Stimulated activated CD8-positive, alpha-beta memory T cell treated with anti-CD3 and anti-CD28 coated beads, Interleukin-15, amount 100 ng/mL, for 48 hours (primary cell): ENCODE results near the gene SLMAP.

Source experiments
- DNase-seq, 2 donors: peaks; one replicate each; pipeline ENCODE4 v3.0.0-alpha.2; 2020; ENCODE audit warnings: low read depth in 2 of 2

The SLMAP gene

DNA sequence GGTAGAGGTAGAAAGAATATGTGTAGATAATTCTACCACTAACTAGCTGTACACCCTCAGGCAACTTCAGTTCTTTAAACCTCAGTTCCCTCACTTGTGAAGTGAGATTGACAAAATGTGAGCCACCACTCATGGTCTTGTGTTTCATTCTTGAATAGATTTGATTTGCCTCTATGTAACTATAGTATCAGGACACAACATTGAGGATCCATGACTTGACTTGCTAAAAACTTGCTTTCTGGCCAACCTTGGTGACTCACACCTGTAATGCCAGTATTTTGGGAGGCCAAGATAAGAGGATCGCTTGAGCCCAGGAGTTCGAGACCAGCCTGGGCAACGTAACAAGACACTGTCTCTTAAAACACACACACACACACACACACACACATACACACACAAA is 136.3 kb downstream of the SLMAP start:
- DNase-seq = no peak

DNA sequence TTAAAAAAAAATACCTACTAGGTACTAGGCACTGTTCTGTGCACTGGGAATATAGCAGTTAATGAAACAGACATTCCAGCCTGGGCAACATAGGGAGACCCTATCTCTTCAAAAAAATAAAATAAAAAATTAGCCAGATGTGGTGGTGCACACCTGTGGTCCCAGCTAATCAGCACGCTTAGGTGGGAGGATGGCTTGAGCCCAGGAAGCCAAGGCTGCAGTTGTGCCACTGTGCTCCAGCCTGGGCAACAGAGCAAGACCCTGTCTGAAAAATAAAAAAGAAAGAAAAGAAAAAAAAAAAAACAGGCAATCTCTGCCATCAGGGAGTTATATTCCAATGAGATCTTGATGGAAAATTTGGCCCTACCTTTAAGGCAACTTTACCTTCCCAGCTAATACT is 137.0 kb downstream of the SLMAP start:
- DNase-seq = no peak

DNA sequence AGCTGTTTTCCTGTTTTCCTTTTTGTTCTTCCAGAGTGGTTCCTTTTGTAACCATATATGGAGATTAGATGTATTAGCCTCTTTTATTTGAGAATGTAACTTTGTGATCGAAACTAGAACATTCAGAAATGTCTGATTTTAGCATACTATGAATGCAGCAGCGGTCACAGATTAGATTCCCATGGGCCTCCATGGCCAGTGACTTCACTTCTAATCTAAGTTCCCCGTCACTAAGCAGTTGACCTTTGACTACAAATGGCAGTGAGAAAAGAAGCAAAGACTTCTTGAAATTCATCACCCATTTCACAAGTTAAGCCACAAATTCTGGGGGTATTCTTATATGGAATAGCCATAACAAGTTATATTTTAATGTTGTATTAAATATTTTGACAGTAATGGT is 137.6 kb downstream of the SLMAP start:
- no peak for DNase-seq

DNA sequence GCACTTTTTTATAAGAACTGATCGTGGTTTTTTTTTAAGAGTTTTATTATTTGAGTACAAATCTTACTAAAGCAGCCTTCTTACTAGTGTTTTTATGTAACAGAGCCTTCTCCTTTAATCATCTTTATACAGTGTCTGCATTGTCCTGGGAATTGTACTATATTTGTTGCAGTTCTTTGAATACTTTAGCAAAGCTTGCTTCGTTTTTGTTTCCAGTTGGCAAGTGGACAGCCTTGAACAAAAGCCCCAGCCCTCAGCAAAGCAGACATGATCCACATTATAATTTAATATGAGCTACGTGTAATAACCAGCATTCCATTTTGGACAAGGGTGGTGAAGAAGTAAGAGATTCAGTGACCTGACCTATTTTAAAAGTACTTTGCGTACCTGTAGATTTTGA is 139.9 kb downstream of the SLMAP start:
- no peak for DNase-seq

DNA sequence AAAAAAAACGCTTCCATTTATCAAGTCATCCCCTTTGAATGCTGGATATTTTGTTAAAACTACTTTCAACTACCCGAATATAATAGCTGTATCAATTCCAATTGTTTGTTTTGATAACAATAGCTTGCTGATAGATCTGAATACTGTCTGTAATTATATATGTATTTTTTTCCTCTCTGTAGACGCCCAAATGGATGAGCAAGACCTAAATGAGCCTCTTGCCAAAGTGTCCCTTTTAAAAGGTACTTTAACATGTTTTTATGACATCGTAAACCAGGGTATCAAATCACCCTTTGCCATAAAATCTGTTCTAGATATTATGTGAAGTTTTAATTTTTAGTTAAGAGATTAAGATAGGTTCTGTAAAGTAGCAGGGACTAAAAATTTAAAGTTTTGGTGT is 140.6 kb downstream of the SLMAP start:
- DNase-seq = no peak

DNA sequence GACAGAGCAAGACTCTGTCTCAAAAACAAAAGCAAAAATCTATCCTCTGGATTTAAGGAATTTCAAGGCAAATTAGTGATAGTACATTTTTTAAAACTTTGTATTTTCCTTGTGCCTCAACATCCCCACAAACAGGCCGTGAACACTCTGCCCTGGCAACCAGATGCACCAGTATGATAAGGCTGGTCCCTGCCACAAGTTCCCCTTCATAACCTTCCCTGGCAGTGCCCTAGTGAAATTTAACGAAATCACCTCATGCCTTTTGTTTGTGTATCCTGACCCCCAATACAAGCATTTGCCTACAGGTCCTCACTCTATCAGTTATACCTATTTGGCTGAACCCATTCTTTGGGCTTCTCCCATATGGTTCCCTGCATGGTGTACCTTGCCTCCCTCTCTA is 144.7 kb downstream of the SLMAP start:
- no peak for DNase-seq

DNA sequence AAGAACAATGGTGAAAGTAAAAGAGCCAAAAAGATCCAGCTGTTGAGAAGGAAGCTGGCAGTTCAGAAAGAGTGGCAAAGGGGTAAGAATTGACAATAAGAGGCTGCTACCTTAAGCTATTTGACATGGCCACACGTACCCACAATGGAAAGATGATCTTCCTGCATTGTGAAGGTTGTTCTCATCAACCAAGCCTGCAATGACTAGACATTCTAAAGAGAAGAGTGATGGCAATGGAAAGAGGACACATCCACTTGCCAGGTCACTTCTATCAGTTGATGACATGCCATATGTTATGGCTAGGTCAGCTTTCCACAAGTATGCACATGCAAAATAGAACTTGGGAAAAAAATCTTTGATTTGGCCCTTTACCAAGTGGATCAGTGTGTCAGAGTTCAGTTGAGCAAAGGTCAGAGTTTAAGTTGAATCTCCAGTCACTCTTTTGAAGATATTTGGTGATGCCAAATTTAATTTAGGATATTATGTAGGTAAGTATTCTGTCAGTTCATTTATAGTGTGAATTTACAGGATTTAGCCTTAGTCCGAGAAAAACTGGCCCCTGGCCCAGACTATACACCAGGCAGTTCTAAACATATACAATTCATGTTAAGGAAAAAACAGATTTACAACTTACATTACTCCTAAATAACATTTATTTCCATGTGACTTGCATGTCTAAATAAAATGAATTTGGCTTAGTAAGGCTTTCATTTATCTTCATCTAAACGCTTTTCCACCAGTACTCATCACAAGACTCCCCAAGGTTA is 147.2 kb downstream of the SLMAP start:
- DNase-seq = no peak

DNA sequence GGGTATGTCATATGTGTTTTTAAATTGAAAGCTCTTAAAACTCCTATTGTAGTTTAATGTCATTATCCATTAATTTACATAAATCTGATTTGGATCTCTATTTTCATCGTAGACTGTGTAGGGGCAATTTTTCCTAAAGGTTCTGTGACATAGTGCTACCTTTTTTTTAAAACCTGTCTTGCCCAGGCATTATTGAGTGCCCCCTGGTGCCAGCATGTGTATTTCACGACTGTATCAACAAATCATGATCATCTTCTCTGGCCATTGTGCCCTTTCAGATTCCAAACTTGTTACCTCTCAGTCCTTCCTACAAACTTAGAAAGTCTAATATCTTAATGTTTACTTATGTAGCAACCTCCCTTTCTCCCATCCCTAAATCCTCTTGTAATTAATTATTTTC is 154.9 kb downstream of the SLMAP start:
- DNase-seq = no peak

DNA sequence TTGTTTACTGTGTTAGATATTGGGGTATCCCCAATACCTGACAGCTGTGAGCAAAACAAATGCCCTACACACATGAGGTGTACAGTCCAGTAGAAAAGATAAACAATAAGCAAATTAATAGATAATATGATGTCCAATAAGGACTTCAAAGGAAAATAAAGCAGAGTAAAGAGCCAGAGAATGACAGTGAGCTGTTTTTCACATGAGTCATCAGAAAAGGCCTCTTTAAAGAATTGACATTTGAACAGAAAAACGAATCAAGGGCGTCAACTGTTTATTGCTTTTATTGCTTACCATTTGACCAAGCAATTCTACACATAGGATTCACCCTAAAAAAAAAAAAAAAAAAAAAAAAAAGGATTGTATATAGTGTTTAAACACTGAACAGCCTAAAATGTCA is 155.5 kb downstream of the SLMAP start:
- DNase-seq = no peak

DNA sequence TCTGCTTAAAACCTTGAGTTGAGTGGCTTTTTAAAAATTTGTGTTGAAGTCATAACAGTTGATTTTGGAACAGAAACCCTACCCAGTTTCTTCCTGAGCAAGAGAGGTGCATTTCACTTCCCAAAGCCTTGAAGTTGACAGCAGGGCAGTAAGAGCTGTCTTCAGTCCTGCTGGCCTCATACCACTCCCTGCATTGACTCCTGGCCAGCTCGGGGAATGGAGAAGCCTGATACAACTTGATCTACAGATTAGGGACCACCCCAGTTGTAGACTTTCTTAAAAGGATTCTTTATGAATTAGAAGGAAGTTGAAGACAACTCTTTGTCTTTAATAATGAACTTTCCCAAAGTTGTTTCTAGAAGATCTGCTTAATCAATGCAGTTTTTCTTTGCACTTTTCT is 161.5 kb downstream of the SLMAP start:
- DNase-seq = no peak

DNA sequence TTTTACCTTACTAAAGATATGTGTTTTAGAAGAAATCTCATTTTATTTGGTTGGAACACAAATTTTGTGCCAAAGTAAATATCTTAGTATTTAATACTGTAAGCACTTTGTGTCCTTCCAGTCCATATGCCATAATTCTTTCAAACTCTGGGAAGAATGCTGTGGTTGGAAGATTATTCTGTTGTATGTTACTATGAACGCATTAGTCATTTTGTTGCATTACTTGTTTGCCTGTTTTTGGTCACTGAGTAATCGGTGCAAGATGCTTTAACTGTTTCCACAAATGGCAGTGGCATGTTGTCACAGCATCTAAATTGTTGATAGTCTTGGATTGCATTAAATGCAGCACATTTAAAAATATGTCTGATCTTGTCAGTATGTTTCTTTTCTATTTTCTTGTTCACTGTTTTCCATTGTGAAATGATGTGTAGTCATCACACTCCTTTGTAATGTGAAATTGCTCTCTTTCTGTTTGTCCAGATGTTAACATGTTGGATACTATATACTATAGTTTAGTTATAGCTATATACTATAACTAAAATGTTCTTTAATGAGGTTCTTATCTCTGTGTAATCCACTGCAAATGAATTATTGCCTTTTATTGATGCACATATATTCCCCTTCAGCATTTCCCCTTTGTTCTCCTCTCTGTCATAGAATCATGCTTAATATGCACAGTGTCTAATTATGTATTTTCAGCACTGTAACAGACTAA is 162.2 kb downstream of the SLMAP start:
- no peak for DNase-seq

DNA sequence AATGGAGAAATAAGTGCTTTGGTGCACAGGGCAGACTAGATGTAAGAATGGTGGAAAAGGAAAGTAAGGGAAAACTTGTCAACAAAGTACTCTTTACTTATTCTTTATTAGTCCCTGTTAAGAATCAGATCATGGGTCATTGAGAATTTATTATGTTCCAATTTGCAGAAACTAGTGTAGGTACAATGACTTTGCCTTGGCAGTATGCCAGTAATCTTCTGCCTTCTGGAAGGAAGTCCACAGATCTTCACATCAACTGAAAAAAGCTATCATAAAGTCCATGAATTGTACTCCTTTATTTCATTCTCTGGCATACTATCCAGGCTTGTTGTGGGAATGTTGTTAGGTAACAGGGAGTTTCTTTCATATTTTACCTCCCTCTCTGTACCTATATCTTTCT is 163.9 kb downstream of the SLMAP start:
- no peak for DNase-seq

DNA sequence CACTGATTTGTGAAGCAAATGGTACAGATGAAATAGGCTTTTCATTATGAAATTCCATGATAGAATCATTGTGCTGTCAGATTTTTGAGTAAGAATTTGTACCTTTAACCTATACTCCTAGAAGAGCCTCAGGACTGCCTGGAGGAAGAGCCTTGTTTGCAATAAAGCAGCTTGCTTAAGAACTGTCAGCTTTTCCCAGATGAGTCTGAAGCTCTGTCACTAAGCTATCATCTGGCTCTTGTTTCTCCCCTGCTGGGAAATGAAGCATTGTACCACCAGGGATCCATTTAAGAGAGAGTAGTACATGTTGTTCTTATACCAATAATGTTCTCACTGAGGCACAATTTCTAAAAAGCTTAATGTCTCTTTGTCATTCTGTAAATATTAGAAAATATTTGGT is 167.0 kb downstream of the SLMAP start:
- DNase-seq = no peak

DNA sequence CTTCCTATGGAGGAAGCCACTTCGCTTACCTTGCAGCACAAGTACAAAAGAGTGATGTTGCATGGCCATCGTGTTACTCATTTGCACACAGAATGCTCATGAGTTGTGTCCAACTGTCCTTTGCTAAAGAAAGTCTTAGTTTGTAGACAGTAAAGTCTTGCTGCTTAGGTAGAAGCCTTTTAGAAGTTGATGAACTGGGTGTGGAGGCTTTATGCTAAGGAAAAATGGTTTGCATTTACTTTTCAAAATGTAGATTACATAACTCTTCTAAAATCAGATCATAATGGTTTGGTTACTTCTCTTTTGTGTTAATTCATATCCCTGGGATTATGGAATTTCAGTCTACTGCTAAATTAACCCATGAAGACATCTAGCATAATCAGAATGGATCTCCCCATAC is 167.6 kb downstream of the SLMAP start:
- DNase-seq = no peak

DNA sequence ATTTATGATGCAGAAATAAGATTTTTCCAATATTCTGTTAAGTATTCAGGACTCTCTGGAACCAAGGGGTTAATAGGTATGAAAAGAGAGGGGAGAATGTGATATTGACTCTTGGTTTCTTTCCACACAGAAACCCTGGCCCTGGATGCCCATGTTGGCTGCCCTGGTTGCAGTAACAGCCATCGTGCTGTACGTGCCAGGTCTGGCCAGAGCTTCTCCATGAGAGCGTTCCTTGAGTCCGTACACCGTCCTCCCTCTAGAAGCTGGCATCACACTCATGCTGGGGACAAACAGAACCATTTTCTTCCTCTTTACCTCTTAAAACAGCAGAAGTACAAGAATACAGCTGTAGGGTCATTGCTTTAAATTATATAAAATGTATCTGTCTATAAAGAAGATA is 171.1 kb downstream of the SLMAP start:
- no peak for DNase-seq

DNA sequence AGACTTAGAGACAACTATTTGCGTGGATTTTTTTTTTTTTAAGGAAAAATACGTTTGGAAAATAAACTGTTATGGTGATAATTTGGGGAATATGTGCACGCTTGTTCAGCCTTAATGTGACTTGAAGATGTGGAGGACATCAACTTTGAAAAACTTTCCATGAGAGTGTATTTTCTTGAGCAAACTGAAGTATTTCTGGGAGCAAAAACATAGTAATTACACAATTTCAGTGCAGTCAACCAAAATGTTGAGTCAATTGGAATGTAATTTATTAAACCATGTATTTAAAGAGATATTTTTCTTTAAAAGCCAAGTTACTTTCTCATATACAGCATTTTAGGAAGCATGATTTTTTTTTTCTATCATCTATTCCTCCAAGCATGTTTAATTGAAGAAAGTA is 171.8 kb downstream of the SLMAP start:
- DNase-seq = no peak

DNA sequence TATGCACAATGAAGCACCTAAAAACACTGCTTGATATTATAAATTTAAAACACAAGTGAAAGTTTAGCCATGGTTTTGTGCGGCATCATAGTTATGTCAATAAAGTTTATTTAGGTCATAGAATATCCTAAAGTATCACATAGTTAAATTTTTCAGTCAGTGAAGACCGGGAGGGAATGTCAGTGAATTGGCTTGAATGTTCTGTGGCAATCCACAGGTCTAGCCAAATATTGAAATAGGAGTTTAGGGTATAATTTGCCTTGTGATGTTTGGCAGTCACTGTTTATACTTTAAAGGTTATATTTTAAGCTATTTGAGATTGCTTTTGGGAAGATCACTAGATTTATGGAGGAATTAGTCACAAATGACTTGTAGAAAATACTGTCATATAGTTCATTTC is 172.4 kb downstream of the SLMAP start:
- DNase-seq = no peak

DNA sequence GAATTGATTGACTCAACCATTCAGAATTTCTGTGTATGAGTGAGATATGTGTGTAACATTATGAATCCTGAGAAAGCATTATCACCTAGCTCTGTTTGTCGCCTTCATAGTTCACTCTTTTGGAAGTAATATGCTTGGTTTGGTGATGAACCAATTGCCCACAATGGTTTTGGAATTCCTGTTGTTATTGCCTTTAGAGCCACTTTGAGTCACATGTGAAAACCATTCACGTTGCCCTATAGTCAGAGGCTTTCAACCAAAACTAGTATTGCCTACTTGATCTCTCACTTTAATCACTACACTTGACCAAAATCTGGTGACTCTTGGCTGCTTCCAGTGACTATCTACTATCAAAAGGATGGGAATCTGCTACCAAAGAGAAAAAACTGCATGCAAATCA is 173.9 kb downstream of the SLMAP start:
- DNase-seq = no peak

DNA sequence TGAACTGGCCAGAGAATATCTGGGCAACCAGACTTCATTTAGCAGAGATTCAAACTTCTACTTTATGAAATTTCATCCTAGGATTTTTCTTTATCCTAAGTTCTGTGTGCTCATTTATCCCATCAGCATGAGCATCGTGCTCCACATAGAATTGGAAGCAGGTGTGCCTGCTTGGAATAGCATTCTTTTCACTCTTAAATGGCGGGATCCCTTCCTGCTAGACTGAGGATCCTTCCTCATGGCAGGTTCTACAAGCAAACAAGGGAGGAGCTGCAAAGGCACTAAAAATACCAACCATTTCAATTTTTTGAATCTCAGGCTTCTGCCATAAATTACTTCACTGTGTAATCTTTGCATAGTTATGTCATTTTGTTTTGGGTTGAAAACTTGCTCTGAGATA is 177.5 kb downstream of the SLMAP start:
- no peak for DNase-seq

DNA sequence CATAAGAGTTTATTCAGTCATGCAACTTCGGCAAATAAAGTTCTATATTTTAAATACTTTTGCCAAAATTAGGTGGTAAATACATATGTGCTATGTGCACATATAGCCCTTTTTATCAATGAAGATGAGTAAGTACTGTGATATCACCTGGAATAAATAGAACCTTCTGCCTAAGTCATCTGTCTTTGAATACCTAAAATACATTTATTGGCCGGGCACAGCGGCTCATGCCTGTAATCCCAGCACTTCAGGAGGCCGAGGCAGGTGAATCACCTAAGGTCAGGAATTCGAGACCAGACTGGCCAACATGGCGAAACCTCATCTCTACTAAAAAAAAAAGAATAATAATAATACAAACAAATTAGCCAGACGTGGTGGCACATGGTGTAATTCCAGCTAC is 178.3 kb downstream of the SLMAP start:
- no peak for DNase-seq

DNA sequence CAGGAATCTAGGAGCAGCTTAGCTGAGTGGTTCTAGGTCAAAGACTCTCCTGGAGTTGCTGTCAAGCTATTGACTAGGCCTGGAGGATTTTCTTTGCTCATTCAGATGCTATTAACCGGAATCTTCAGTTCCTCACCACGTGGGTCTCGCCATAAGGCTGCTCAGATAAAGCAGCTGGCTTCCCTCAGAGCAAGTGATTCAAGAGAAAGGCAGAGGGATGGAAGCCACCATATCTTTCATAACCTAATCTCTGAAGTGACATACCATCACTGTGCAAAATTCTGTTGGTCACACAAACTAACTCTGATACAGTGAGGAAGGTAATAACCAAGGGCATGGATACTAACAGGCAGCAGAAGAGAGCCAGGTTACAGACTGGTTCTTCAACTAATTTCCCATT is 179.4 kb downstream of the SLMAP start:
- no peak for DNase-seq

DNA sequence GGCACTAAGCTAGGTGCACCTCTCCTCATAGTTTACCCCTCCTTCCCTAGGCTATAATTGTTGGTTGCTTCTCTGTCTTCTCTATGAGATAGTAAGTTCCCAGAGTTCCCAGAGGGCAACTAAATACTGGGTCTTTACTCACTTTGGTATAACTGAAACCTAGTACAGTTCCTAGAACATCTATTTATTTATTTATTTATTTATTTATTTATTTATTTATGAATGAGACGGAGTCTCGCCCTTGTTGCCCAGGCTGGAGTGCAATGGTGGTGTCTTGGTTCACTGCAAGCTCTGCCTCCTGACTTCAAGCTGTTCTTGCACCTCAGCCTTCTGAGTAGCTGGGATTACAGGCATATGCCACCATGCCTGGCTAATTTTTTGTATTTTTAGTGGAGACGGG is 181.0 kb downstream of the SLMAP start:
- no peak for DNase-seq

DNA sequence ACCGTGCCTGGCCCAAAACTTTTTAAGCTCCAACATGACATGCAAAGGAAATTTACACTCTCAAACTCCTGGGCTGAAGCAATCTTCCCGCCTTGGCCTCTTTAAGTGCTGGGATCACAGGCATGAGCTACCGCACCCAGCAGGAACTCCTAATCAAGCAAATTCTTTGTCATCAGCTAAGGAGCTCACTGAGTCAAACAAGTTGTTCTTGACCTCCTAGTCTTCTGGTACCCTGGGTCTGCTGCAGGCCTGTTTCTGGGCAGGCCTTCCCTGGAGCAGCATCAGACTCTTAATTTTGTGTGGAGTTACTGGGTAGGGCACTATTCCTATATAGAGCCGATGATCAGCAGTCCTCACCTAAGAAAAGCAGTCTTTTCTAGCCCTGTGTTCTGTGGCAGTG is 183.7 kb downstream of the SLMAP start:
- DNase-seq = no peak

DNA sequence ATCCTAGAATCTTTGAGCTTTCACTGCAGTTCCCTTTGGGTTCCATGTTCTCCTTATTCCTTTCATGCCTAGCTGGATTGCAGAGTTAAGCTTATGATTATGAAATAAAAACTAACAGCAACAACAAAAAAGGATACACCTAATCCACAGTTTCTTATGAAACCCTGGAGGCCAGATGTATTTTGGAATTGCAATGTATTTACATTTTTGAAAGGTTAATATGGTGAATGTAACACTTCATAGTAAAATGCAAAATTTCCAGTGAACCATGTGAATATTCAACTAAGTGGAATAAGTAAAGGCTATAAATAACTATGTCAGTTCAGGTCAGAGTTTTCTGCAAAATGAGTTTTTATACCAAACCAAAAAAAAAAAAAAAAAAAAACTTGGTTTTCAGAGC is 186.3 kb downstream of the SLMAP start:
- no peak for DNase-seq
